HCT116 (cell line): Measurements from ENCODE around the gene KRT33B. TPM values are rescaled to one million over a fixed set of nuclear protein-coding genes. Genes with fewer than 3 reads are reported as not detected.

Source experiments
- ATAC-seq: fragments of 200-7000 bp; cut with Tn5 transposase; 2 replicates; pipeline ENCODE4 v1.9.1; 2020; ENCODE audit warnings: mild to moderate bottlenecking, moderate library complexity
- BruUV-seq: library from RNA; stranded (reverse); fragments of 400-500 nt; replicated peaks from 2 replicates; lab custom pipeline; 2021; lab: Mats Ljungman, UMichigan
- CTCF ChIA-PET: fragments of 300-600 bp; sonication (Branson Sonifier 250); formaldehyde crosslinking; loops from one replicate; lab custom pipeline; 2021; ENCODE audit warnings: antibody characterized with exemption; lab: Charles Lee
- POLR2A ChIA-PET: fragments of 300-600, 350-600 bp; sonication (Branson Sonifier 250); formaldehyde crosslinking; loops from one replicate; lab custom pipeline; 2021; ENCODE audit warnings: antibody characterized with exemption; lab: Charles Lee
- RAD21 ChIA-PET, 2 experiments: fragments of 300-600 bp; sonication (Branson Sonifier 250); formaldehyde crosslinking; loops; one replicate each; lab custom pipeline; 2023; ENCODE audit warnings: low total read pairs in 2 of 2; ENCODE audit not compliant: uncharacterized antibody in 2 of 2, unreplicated experiment in 2 of 2, low non-redundant PET in 1 of 2; lab: Charles Lee
- DNase-seq: peaks from one replicate; pipeline ENCODE4 v3.0.0-alpha.2; 2010; ENCODE audit warnings: low read depth, low spot score
- H2AFZ ChIP-seq: fragments of 200-600 bp; shearing (Covaris generic), sonication (generic); 2 replicates; pipeline ENCODE4 v1.6.1; 2017; ENCODE audit warnings: low read depth, mixed run types, mixed read lengths, antibody characterized with exemption, low read length; ENCODE audit not compliant: poor library complexity, severe bottlenecking
- H3K27ac ChIP-seq: 2 replicates; pipeline ENCODE4 v1.5.1; 2012; ENCODE audit warnings: low read depth, low read length
- H3K27me3 ChIP-seq: fragments of 200-600 bp; sonication (generic); 2 replicates; pipeline ENCODE4 v1.6.1; 2016; ENCODE audit warnings: mixed run types, low read length, mixed read lengths; ENCODE audit not compliant: insufficient read depth
- H3K36me3 ChIP-seq, 2 experiments: fragments of 200-500 bp in 1 of 2; fragments of 200-600 bp in 1 of 2; sonication (Bioruptor generic) in 1 of 2; sonication (generic) in 1 of 2; 2 replicates each; pipeline versions ENCODE4 v1.5.1 to v1.6.1; 2014 to 2016; ENCODE audit warnings: low read length in 2 of 2, inconsistent platforms in 1 of 2, mixed read lengths in 1 of 2, mixed run types in 1 of 2; ENCODE audit not compliant: insufficient read depth in 2 of 2, control insufficient read depth in 1 of 2
- H3K4me1 ChIP-seq, 2 experiments: fragments of 200-600 bp in 1 of 2; sonication (generic) in 1 of 2; 2 replicates each; pipeline versions ENCODE4 v1.5.1 to v1.6.1; 2012 to 2017; ENCODE audit warnings: low read length in 2 of 2, inconsistent platforms in 1 of 2, mild to moderate bottlenecking in 1 of 2, mixed read lengths in 1 of 2, mixed run types in 1 of 2, moderate library complexity in 1 of 2; ENCODE audit not compliant: insufficient read depth in 2 of 2, control insufficient read depth in 1 of 2
- H3K4me2 ChIP-seq: fragments of 200-600 bp; sonication (generic); 2 replicates; pipeline ENCODE4 v1.6.1; 2017; ENCODE audit warnings: mixed run types, low read length, mixed read lengths
- H3K4me3 ChIP-seq, 2 experiments: fragments of 200-600 bp in 1 of 2; sonication (generic) in 1 of 2; replicated peaks in 1 of 2; 2 replicates each; pipeline ENCODE4 v1.5.1; 2011 to 2016; ENCODE audit warnings: low read length in 2 of 2, control low read depth in 1 of 2, low read depth in 1 of 2, mild to moderate bottlenecking in 1 of 2, mixed read lengths in 1 of 2, mixed run types in 1 of 2
- H3K79me2 ChIP-seq: fragments of 200-600 bp; sonication (generic); 2 replicates; pipeline ENCODE4 v1.6.1; 2017; ENCODE audit warnings: mild to moderate bottlenecking, mixed run types, low read length, moderate library complexity, mixed read lengths; ENCODE audit not compliant: insufficient read depth
- H3K9ac ChIP-seq: fragments of 200-600 bp; sonication (generic); 2 replicates; pipeline ENCODE4 v1.6.1; 2016; ENCODE audit warnings: low read length, mixed read lengths
- H3K9me2 ChIP-seq: fragments of 200-600 bp; sonication (generic), shearing (Covaris generic); 2 replicates; pipeline ENCODE4 v1.6.1; 2017; ENCODE audit warnings: mixed run types, mild to moderate bottlenecking, moderate library complexity; ENCODE audit not compliant: insufficient read depth
- H3K9me3 ChIP-seq, 2 experiments: fragments of 200-500 bp in 1 of 2; fragments of 200-600 bp in 1 of 2; sonication (Bioruptor generic) in 1 of 2; sonication (generic) in 1 of 2; 2 replicates each; pipeline ENCODE4 v1.6.1; 2014 to 2017; ENCODE audit warnings: low read length in 2 of 2, mixed read lengths in 2 of 2, inconsistent platforms in 1 of 2, low read depth in 1 of 2, mild to moderate bottlenecking in 1 of 2, mixed run types in 1 of 2, moderate library complexity in 1 of 2; ENCODE audit not compliant: control insufficient read depth in 1 of 2, insufficient read depth in 1 of 2
- H4K20me1 ChIP-seq: fragments of 200-600 bp; sonication (generic), shearing (Covaris generic); 2 replicates; pipeline ENCODE4 v1.6.1; 2017; ENCODE audit warnings: mixed run types, mild to moderate bottlenecking, moderate library complexity; ENCODE audit not compliant: insufficient read depth
- EZH2phosphoT487 ChIP-seq: fragments of 200-600 bp; IDR thresholded peaks from 2 replicates; pipeline ENCODE4 v1.6.1; 2018; ENCODE audit warnings: antibody characterized with exemption, borderline replicate concordance
- POLR2AphosphoS5 ChIP-seq: IDR thresholded peaks from 2 replicates; pipeline ENCODE4 v1.6.1; 2011; ENCODE audit warnings: mild to moderate bottlenecking, low read depth, low read length, moderate library complexity
- RAD21 ChIP-seq: IDR thresholded peaks from 2 replicates; pipeline ENCODE4 v1.6.1; 2012; ENCODE audit warnings: low read depth, mild to moderate bottlenecking
- intact Hi-C: fragments of 100-400 bp; cut with micrococcal nuclease; formaldehyde crosslinking; loops from 2 replicates; pipeline ENCODE4 v1.10.0; 2022
- total RNA-seq: library from RNA; stranded (reverse); gene quantifications from one replicate; pipeline ENCODE4 v1.2.1, GENCODE V29; 2021; ENCODE audit not compliant: unreplicated experiment

Gene KRT33B
- total RNA-seq, 1 experiment from 2014 or later, result not detected

GRCh38 chr17:41335747-41336146 is 33.9 kb downstream of the KRT33B start:
- CTCF ChIA-PET, result no interaction called here
- no peak overlapping the region for H2AFZ ChIP-seq
- no peaks in the 10 kb centered on the region for H3K9me2 ChIP-seq
- H3K9me3 ChIP-seq, result no peaks in the 10 kb centered on the region
- H3K79me2 ChIP-seq, result no peaks in the 10 kb centered on the region
- H3K9ac ChIP-seq, result no peak overlapping the region
- POLR2A ChIA-PET, result no interaction called here
- BruUV-seq, result no TSS peak
- H3K4me1 ChIP-seq, result peaks cover 0 to 14% of the 10 kb centered on the region in 2 experiments; a peak in 1 of 4 replicates
- no peaks in the 10 kb centered on the region for H3K36me3 ChIP-seq
- intact Hi-C loops, result no loop called here
- TF ChIP-seq EZH2phosphoT487, result no peak
- no peak for TF ChIP-seq RAD21
- no peak for TF ChIP-seq POLR2AphosphoS5
- no peaks in the 10 kb centered on the region for H4K20me1 ChIP-seq
- H3K27ac ChIP-seq, result no peak overlapping the region
- RAD21 ChIA-PET, result no interaction called here
- H3K4me3 ChIP-seq, result no peak overlapping the region
- H3K4me2 ChIP-seq, result no peak overlapping the region
- ATAC-seq (no peak), DNase-seq (no peak)
- H3K27me3 ChIP-seq, result no peaks in the 10 kb centered on the region

DNA sequence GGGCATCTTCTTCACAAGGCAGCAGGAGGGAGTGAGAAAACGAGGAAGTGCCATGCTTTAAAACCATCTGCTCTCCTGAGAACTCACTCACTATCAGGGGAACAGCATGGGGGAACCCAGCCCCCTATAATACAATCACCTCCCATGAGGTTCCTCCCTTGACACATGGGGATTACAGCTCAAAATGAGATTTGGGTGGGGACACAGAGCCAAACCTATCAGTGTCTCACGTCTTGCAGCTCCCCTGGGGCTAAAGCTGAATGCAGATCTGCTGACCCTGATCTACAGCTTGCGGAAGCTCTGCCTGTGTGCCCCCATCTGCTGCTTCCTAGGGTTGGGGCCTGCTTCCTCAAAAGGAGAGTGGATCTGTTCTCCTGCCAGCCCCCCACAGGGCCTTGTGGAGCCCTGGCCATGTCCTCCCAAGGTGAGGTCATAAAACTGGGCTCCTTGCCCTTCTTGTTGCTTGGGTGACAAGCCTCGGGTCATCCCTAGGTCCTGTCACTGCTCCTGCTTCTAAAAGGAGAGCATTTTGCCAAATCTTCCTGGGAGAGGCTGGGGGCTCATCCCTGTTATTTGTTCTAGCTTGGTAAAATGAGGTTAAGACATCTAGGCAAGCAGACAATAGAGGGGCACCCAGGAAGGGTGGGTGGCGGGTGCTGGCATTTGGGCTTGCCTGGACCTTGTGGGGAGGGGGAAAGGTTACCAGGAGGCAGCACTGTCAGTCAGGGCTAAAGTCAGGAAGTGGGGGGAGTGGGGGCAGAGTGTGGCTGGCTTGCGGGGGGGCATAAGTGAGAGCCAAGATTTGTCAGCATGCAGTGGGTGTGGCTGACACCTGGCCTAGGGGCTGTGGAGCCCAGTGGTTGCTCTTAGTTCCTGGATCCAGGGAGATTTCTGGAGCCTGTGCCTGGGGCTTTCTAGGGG is 35.0 kb downstream of the KRT33B start:
- Histone ChIP-seq H3K27me3 (no peaks in the 10 kb centered on the region), H3K9ac (no peak overlapping the region), H3K4me3 (no peak overlapping the region), H3K9me3 (no peaks in the 10 kb centered on the region), H3K4me1 (peaks cover under 1 to 17% of the 10 kb centered on the region in 2 experiments; a peak in 3 of 4 replicates), H3K79me2 (no peaks in the 10 kb centered on the region), H3K9me2 (no peaks in the 10 kb centered on the region), H4K20me1 (no peaks in the 10 kb centered on the region), H3K36me3 (no peaks in the 10 kb centered on the region), H2AFZ (no peak overlapping the region), H3K4me2 (no peak overlapping the region), H3K27ac (no peak overlapping the region)
- intact Hi-C loops, result no loop called here
- ChIA-PET CTCF (interaction anchor here (0.9 kb wide), 1 partner anchor 11 kb away, joined by 3 read pairs; no protein-coding TSS in a partner anchor), POLR2A (no interaction called here), RAD21 (no interaction called here)
- ATAC-seq (no peak), DNase-seq (no peak)
- TF ChIP-seq POLR2AphosphoS5, result no peak
- no TSS peak for BruUV-seq
